GM12874 (cell line): ENCODE results near the gene HSPA9.

Experiments used
- CTCF ChIP-seq: IDR thresholded peaks from 2 replicates; pipeline ENCODE4 v1.5.1; 2011; ENCODE audit warnings: low read depth, mild to moderate bottlenecking, control low read depth, low read length, moderate library complexity; ENCODE audit not compliant: insufficient read depth

HSPA9 gene

DNA sequence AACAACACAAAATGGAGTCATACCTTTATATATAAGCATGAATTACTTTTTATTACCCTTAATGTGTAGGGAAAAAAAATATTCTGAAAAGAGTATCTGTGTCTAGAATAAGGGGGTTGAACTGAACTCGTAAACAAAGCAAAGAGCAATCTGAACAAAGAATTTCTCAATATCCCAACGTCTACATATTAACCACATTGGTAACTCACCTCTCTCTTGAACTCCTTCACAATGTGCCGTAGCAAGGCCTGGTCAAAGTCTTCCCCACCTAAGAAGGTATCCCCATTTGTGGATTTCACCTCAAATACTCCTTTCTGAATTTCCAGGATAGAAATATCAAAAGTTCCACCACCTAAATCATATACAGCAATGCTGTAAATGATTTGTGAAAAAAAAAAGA is 8.4 kb downstream of the HSPA9 start:
- no peak for TF ChIP-seq CTCF

GRCh38 chr5:138565100-138565821 is 9.9 kb downstream of the HSPA9 start:
- no peak for TF ChIP-seq CTCF

- no peak for TF ChIP-seq CTCF
Observed at GRCh38 chr5:138564242-138564641, 11.0 kb downstream of the HSPA9 start.

GRCh38 chr5:138563340-138564118 is 11.7 kb downstream of the HSPA9 start:
- no peak for TF ChIP-seq CTCF

DNA sequence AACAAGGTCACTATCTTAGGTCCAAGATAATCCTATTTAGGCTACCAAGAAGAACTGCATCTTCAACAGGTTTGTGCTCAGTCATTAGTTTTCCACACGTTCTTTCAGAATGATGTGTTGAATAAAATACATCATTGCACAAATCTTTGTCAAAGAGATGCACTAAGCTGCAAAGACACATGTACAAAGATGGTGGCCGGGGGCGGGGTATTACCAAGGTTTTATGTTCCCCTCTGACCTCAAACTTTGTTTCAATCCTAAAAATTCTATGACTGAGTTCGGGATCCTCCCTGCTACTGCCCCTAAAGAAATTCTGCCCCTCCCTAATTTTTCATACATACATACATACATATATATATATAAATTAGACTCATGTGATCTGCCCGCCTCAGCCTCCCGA is 14.2 kb downstream of the HSPA9 start:
- no peak for TF ChIP-seq CTCF

DNA sequence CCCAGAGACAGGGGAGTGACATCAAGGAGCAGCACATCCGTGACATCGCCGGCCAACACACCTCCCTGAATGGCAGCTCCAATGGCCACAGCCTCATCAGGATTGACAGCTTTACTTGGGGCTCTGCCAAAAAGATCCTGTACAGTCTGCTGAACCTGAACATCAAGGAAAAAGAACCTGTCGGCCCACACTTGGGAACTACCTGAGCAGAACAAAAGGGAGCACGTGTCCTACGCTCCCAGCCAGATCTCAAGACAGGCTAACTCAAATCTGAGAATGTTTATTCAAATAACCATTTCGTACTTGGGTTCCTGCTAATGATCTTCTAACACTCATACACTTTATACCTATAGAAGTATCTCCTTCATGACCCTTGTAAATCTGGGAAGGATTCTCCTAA is 15.3 kb downstream of the HSPA9 start:
- TF ChIP-seq CTCF: no peak

- TF ChIP-seq CTCF: no peak
Observed at GRCh38 chr5:138557677-138558076, 17.5 kb downstream of the HSPA9 start.
